PC-3 (cell line): Measurements from ENCODE around the gene RERE.

ENCODE experiments used
- CTCF ChIP-seq: fragments of 300-600 bp; sonication (generic); conservative IDR thresholded peaks from 2 replicates; pipeline ENCODE4 v1.5.1; 2017; ENCODE audit warnings: antibody characterized with exemption, low read depth, mild to moderate bottlenecking, low read length
- EZH2 ChIP-seq: fragments of 300-600 bp; sonication (generic); IDR thresholded peaks from one replicate; pipeline ENCODE4 v1.6.1; 2017; ENCODE audit warnings: antibody characterized with exemption, mild to moderate bottlenecking, low read length; ENCODE audit not compliant: unreplicated experiment
- EZH2phosphoT487 ChIP-seq: fragments of 300-600 bp; sonication (generic); IDR thresholded peaks from 2 replicates; pipeline ENCODE4 v1.6.1; 2018; ENCODE audit warnings: mild to moderate bottlenecking, antibody characterized with exemption, low read length, borderline replicate concordance

- TF ChIP-seq EZH2 (no peak), CTCF (no peak), EZH2phosphoT487 (no peak)
Observed at GRCh38 chr1:8856689-8857412, 39.4 kb upstream of the RERE start.
